ENCODE measurements around the gene CHMP5. TPM values are rescaled to one million over a fixed set of nuclear protein-coding genes. Genes with fewer than 3 reads are reported as not detected.

The CHMP5 gene
- total RNA-seq, 1 donor from 2014 or later = 77.8 TPM

- Histone ChIP-seq H3K27ac (no peak overlapping the region), H3K36me3 (peaks cover 96% of the 10 kb centered on the region), H3K4me3 (no peak overlapping the region), H3K4me1 (peaks cover 10% of the 10 kb centered on the region), H3K9me3 (no peaks in the 10 kb centered on the region), H3K27me3 (no peaks in the 10 kb centered on the region)
- TF ChIP-seq, protein P1, sequence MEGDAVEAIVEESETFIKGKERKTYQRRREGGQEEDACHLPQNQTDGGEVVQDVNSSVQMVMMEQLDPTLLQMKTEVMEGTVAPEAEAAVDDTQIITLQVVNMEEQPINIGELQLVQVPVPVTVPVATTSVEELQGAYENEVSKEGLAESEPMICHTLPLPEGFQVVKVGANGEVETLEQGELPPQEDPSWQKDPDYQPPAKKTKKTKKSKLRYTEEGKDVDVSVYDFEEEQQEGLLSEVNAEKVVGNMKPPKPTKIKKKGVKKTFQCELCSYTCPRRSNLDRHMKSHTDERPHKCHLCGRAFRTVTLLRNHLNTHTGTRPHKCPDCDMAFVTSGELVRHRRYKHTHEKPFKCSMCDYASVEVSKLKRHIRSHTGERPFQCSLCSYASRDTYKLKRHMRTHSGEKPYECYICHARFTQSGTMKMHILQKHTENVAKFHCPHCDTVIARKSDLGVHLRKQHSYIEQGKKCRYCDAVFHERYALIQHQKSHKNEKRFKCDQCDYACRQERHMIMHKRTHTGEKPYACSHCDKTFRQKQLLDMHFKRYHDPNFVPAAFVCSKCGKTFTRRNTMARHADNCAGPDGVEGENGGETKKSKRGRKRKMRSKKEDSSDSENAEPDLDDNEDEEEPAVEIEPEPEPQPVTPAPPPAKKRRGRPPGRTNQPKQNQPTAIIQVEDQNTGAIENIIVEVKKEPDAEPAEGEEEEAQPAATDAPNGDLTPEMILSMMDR (IDR thresholded peaks at IDR 0.05) = no peak
- ATAC-seq = no peak
- no peak for DNase-seq
- intact Hi-C loops (cut with DNase I) = no loop called here
These were observed 66.6 kb downstream of the CHMP5 start for GRCh38 chr9:33331377-33331891.

Other genes starting within 250 kb of the CHMP5 start
- gene DNAJA1, start 239.8 kb upstream of the CHMP5 start, total RNA-seq = 125 TPM
- gene SMU1, start 188.4 kb upstream of the CHMP5 start, total RNA-seq = 19.2 TPM
- gene B4GALT1, start 97.7 kb upstream of the CHMP5 start, total RNA-seq = 80.1 TPM
- not detected for gene SPINK4, start 24.9 kb upstream of the CHMP5 start, total RNA-seq
- 116 TPM for gene BAG1, start 341 bp upstream of the CHMP5 start, total RNA-seq
- gene NFX1, start 25.5 kb downstream of the CHMP5 start, total RNA-seq = 45.0 TPM
- 2.4 TPM for gene AQP7, start 137.5 kb downstream of the CHMP5 start, total RNA-seq
- 352 TPM for gene AQP3, start 182.5 kb downstream of the CHMP5 start, total RNA-seq
- gene NOL6, start 208.9 kb downstream of the CHMP5 start, total RNA-seq = 36.4 TPM

All from upper lobe of right lung (tissue), 1 donor.